Smooth muscle cell (in vitro differentiated cells): ENCODE measurements around the gene THAP4. TPM values are rescaled to one million over a fixed set of nuclear protein-coding genes. Genes with fewer than 3 reads are reported as not detected.
"Not testable (repeated sequence)": the region's sequence is repeated elsewhere in the genome, so short reads cannot be mapped to it uniquely, and the experiment has no call there.

Experiments
- DNase-seq: peaks from one replicate; lab custom pipeline; 2025; ENCODE audit not compliant: unreplicated experiment; lab: John Stamatoyannopoulos, UW
- H2AFZ ChIP-seq: fragments of 200-600 bp; sonication (generic); 2 replicates; pipeline ENCODE4 v1.6.0; 2016; ENCODE audit warnings: antibody characterized with exemption, low read depth, mild to moderate bottlenecking
- H3F3A ChIP-seq: fragments of 200-600 bp; sonication (generic); 2 replicates; pipeline ENCODE4 v1.6.0; 2017; ENCODE audit warnings: antibody characterized with exemption, low read depth
- H3K27ac ChIP-seq: fragments of 200-600 bp; sonication (generic); 2 replicates; pipeline ENCODE4 v1.5.1; 2016; ENCODE audit warnings: low read depth, mild to moderate bottlenecking
- H3K27me3 ChIP-seq: fragments of 200-600 bp; sonication (generic); 2 replicates; pipeline ENCODE4 v1.6.1; 2016; ENCODE audit warnings: low read depth, mild to moderate bottlenecking
- H3K36me3 ChIP-seq: fragments of 200-600 bp; sonication (generic); 2 replicates; pipeline ENCODE4 v1.5.1; 2016; ENCODE audit warnings: low read depth
- H3K4me1 ChIP-seq: fragments of 200-600 bp; sonication (generic); 2 replicates; pipeline ENCODE4 v1.5.1; 2016; ENCODE audit warnings: low read depth
- H3K4me2 ChIP-seq: fragments of 200-600 bp; sonication (generic); 2 replicates; pipeline ENCODE4 v1.6.0; 2016; ENCODE audit warnings: mild to moderate bottlenecking
- H3K4me3 ChIP-seq: fragments of 200-600 bp; sonication (generic); 2 replicates; pipeline ENCODE4 v1.5.1; 2016; ENCODE audit warnings: mild to moderate bottlenecking
- H3K79me2 ChIP-seq: fragments of 200-600 bp; sonication (generic); 2 replicates; pipeline ENCODE4 v1.6.0; 2016; ENCODE audit warnings: low read depth, mild to moderate bottlenecking
- H3K9ac ChIP-seq: fragments of 200-600 bp; sonication (generic); 2 replicates; pipeline ENCODE4 v1.6.0; 2016; ENCODE audit warnings: low read depth
- H3K9me3 ChIP-seq: fragments of 200-600 bp; sonication (generic); replicated peaks from 2 replicates; pipeline ENCODE4 v1.5.1; 2016; ENCODE audit warnings: low read depth
- H4K20me1 ChIP-seq: fragments of 200-600 bp; sonication (generic); 2 replicates; pipeline ENCODE4 v1.6.0; 2016; ENCODE audit warnings: low read depth
- WGBS: methylation state at CpG from one replicate; pipeline ENCODE4 v1.1.7; 2016; ENCODE audit warnings: low lambda C conversion rate; 5-methylcytosine and 5-hydroxymethylcytosine counted together
- polyA plus RNA-seq: library from polyadenylated mRNA; unstranded; fragments of >200 nt; fragmentation: Nextera tagmentation; extraction: Ambion mirVana; gene quantifications from 2 replicates; pipeline ENCODE4 v1.2.1, GENCODE V29; 2016
- total RNA-seq: library from RNA; depleted of rRNA; stranded (reverse); fragments of >200 nt; gene quantifications from 2 replicates; pipeline ENCODE4 v1.2.3, GENCODE V29; 2014
- TF ChIP-seq, protein P1 (sequence below): fragments of 200-600 bp; sonication (generic); IDR thresholded peaks from 2 replicates; pipeline ENCODE4 v1.5.1; 2017; ENCODE audit warnings: borderline replicate concordance, mild to moderate bottlenecking, antibody characterized with exemption; ENCODE audit not compliant: insufficient read depth, poor library complexity, severe bottlenecking

The THAP4 gene
- total and polyA plus RNA-seq, 2 experiments from 2014 or later, result 23.1 to 38.8 TPM

DNA sequence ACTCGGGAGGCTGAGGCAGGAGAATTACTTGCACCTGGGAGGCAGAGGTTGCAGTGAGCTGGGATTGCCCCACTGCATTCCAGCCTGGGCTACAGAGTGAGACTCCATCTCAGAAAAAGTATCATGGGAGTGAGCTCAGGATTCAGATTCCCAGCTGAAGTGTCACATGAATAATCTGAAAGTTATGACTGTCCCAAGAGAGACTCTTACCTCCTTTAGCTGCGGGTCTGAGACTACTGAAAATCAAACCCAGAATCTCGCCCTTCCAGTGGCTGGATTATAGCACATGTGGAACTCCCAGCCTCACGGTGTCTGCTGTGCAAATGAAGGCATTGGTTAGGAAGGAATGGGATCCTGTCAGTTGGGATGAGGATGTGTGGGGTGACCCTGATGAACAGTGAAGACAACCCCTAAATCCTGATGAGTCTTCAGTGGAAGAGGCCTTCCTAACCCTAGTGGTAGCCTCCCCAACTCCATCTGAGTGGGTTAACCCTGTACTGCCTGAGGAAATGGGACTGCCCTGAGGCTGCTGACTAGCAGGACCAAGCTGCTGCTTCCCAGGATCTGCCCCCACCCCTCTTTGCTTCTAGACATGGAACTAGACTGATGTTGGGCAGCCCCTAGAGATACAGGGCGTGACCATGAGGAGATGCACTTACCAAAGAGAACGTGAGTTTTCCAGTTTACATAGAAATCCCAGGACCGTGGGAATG lies 61.9 kb downstream of the THAP4 start:
- TF ChIP-seq, protein P1, sequence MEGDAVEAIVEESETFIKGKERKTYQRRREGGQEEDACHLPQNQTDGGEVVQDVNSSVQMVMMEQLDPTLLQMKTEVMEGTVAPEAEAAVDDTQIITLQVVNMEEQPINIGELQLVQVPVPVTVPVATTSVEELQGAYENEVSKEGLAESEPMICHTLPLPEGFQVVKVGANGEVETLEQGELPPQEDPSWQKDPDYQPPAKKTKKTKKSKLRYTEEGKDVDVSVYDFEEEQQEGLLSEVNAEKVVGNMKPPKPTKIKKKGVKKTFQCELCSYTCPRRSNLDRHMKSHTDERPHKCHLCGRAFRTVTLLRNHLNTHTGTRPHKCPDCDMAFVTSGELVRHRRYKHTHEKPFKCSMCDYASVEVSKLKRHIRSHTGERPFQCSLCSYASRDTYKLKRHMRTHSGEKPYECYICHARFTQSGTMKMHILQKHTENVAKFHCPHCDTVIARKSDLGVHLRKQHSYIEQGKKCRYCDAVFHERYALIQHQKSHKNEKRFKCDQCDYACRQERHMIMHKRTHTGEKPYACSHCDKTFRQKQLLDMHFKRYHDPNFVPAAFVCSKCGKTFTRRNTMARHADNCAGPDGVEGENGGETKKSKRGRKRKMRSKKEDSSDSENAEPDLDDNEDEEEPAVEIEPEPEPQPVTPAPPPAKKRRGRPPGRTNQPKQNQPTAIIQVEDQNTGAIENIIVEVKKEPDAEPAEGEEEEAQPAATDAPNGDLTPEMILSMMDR, result no peak
- Histone ChIP-seq H3F3A (peaks cover 27% of the 10 kb centered on the region), H3K4me3 (no peak overlapping the region), H3K27me3 (no peaks in the 10 kb centered on the region), H3K36me3 (no peaks in the 10 kb centered on the region), H3K9ac (no peak overlapping the region), H3K4me1 (no peaks in the 10 kb centered on the region), H3K4me2 (no peak overlapping the region), H3K9me3 (no peaks in the 10 kb centered on the region), H3K27ac (no peak overlapping the region), H3K79me2 (peaks cover under 1% of the 10 kb centered on the region), H2AFZ (no peak overlapping the region), H4K20me1 (peaks cover 21% of the 10 kb centered on the region)
- WGBS, result 89% methylated on average over 7 of the region's 7 CpGs
- no peak for DNase-seq

DNA sequence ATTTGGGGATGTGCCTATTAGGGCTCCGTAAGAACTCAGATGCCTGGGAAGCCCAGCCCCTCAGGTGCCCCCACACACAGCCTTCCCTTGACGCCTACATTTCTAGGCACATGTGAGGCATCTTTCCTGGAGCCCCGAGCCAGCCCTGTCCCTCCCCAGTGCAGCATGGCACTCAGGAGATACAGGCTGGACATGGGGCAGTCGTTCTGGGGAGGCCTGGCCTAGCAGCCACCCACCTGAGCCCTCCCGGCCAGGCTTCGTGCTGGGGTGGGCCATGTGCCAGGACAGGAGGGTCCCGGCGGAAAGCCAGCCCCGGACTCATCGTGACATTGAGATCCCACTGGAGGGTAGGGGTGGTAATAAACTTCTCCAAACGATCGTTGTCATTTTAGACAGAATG lies 63.2 kb downstream of the THAP4 start:
- WGBS, result 94% methylated on average over 12 of the region's 12 CpGs
- DNase-seq, result no peak

GRCh38 chr2:241572915-241573651 lies 63.9 kb downstream of the THAP4 start:
- 98% methylated on average over 14 of the region's 20 CpGs for WGBS
- peaks cover 41% of the 10 kb centered on the region for H4K20me1 ChIP-seq
- not testable (repeated sequence) for H2AFZ ChIP-seq

More for the DNA sequence above, 63.2 kb downstream of the THAP4 start:
- Histone ChIP-seq H3K4me2 (no peak overlapping the region), H3K9me3 (no peaks in the 10 kb centered on the region), H4K20me1 (peaks cover 35% of the 10 kb centered on the region), H3K27ac (no peak overlapping the region), H3K4me1 (no peaks in the 10 kb centered on the region), H3K36me3 (no peaks in the 10 kb centered on the region), H3K9ac (no peak overlapping the region), H2AFZ (no peak overlapping the region), H3K27me3 (no peaks in the 10 kb centered on the region), H3F3A (peaks cover 27% of the 10 kb centered on the region), H3K4me3 (no peak overlapping the region), H3K79me2 (peaks cover 14% of the 10 kb centered on the region)
- TF ChIP-seq, protein P1, result no peak

DNA sequence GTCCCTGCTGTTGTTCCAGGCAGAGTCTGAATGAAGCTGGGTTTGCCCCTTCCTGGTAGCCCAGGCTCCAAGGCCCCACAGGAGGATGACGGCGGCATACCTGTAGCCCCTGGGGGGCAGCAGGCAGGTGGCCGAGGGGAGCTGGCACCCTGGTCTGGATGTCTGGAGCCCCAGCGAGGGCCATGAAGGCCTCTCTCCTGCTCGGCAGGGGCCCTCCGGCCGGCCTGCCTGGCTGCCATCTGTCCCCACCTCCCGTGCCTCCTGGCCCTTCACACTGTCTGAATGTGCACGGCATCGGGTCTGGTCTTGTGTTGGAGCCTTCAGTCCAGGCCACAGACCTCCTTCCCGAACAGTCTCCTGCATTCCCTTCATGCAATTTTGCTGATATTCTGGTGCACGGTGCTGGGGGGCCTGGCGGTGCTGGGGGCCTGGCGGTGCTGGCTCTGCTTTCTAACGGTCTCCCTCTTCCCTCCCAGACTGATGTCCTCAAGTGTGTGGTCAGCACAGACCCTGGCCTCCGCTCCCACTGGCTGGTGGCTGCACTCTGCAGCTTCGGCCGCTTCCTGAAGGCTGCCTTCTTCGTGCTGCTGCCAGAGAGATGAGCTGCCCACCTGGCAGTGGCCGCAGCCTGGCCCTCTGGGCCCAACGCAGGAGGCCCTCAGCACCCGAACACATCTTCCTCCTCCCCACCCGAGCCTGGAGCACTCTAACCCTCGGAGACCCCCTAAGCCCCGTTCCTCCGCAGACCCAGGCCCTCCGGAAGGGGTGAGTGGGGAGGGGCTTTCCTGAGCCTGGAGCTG lies 64.9 kb downstream of the THAP4 start:
- TF ChIP-seq, protein P1, result no peak

More at GRCh38 chr2:241572915-241573651, 63.9 kb downstream of the THAP4 start:
- DNase-seq, H3K9ac ChIP-seq, H3K4me1 ChIP-seq, H3K4me2 ChIP-seq, H3K9me3 ChIP-seq, H3K27ac ChIP-seq, H3K4me3 ChIP-seq, H3K27me3 ChIP-seq, H3K36me3 ChIP-seq: not testable (repeated sequence)
- Histone ChIP-seq H3F3A (peaks cover 27% of the 10 kb centered on the region), H3K79me2 (peaks cover 20% of the 10 kb centered on the region)

More for the DNA sequence above, 64.9 kb downstream of the THAP4 start:
- Histone ChIP-seq H3K79me2 (peaks cover 24% of the 10 kb centered on the region), H4K20me1 (peaks cover 41% of the 10 kb centered on the region), H2AFZ (no peak overlapping the region), H3K4me3 (no peak overlapping the region), H3K9me3 (no peaks in the 10 kb centered on the region), H3K36me3 (no peaks in the 10 kb centered on the region), H3K4me2 (no peak overlapping the region), H3K27ac (no peak overlapping the region), H3K9ac (no peak overlapping the region), H3K4me1 (no peaks in the 10 kb centered on the region), H3F3A (peaks cover 27% of the 10 kb centered on the region), H3K27me3 (no peaks in the 10 kb centered on the region)
- DNase-seq, result no peak
- 92% methylated on average over 27 of the region's 27 CpGs for WGBS
